ENCODE data around the gene SFN.
A peak's percentile ranks its signal among the peaks of the same experiment; 100 is the strongest.
"Not testable (repeated sequence)": the region's sequence is repeated elsewhere in the genome, so short reads cannot be mapped to it uniquely, and the experiment has no call there.

The SFN gene

DNA sequence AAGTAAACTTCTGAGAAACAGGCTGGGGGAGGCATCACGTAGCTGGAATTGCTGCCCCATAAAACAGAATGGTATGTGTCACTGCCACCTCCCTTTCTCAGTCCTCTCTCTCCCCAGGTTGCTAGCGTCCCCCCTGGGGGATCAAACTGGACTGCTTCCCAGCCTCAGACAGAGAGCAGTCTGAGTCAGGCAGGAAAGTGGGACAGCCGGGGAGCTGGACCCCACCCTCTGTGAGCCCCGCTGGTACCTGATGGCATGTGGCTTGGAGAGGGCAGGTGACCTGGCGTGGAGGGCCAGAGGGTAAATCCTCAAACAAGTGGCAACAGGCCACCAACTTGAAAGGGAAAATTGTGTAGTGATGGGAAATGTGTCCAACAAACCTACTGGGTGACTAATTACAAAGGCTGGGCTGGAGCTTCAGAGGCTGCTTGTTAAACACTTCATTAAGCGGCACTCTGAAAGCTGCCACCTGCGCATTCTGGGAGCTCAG is 1.0 kb upstream of the SFN start:
- Histone ChIP-seq H3K36me3 (ENCODE audit: control insufficient read depth in 5 of 5, insufficient read depth in 5 of 5, low read length in 5 of 5) (peaks cover 0 to 17% (median 9%) of the 10 kb centered on the region in 5 donors), H3K27me3 (ENCODE audit: control insufficient read depth in 5 of 5, insufficient read depth in 4 of 5, low read length in 5 of 5) (no peaks in the 10 kb centered on the region), H3K27ac (ENCODE audit: low read depth, low read length) (no peak overlapping the region), H3K9ac (ENCODE audit: low read length in 5 of 5) (no peak overlapping the region), H3K4me3 (ENCODE audit: low read depth in 1 of 5, low read length in 5 of 5) (no peak overlapping the region), H3K9me3 (ENCODE audit: control insufficient read depth in 5 of 5, low read length in 5 of 5) (no peaks in the 10 kb centered on the region), H3K4me1 (ENCODE audit: control insufficient read depth in 5 of 5, insufficient read depth in 5 of 5, low read length in 5 of 5) (peaks cover 4 to 21% (median 13%) of the 10 kb centered on the region in 5 donors)

DNA sequence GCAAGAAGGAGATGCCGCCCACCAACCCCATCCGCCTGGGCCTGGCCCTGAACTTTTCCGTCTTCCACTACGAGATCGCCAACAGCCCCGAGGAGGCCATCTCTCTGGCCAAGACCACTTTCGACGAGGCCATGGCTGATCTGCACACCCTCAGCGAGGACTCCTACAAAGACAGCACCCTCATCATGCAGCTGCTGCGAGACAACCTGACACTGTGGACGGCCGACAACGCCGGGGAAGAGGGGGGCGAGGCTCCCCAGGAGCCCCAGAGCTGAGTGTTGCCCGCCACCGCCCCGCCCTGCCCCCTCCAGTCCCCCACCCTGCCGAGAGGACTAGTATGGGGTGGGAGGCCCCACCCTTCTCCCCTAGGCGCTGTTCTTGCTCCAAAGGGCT is 732 bp downstream of the SFN start:
- Histone ChIP-seq H3K4me1 (ENCODE audit: control insufficient read depth in 5 of 5, insufficient read depth in 5 of 5, low read length in 5 of 5) (peaks cover 4 to 21% (median 13%) of the 10 kb centered on the region in 5 donors), H3K4me3 (ENCODE audit: low read depth in 1 of 5, low read length in 5 of 5) (peak overlapping the region in 3 of 5 donors; percentile 77 to 85 (median 83)), H3K9me3 (ENCODE audit: control insufficient read depth in 5 of 5, low read length in 5 of 5) (no peaks in the 10 kb centered on the region), H3K9ac (ENCODE audit: low read length in 5 of 5) (no peak overlapping the region), H3K27ac (ENCODE audit: low read depth, low read length) (no peak overlapping the region), H3K27me3 (ENCODE audit: control insufficient read depth in 5 of 5, insufficient read depth in 4 of 5, low read length in 5 of 5) (no peaks in the 10 kb centered on the region), H3K36me3 (ENCODE audit: control insufficient read depth in 5 of 5, insufficient read depth in 5 of 5, low read length in 5 of 5) (no peaks in the 10 kb centered on the region)

DNA sequence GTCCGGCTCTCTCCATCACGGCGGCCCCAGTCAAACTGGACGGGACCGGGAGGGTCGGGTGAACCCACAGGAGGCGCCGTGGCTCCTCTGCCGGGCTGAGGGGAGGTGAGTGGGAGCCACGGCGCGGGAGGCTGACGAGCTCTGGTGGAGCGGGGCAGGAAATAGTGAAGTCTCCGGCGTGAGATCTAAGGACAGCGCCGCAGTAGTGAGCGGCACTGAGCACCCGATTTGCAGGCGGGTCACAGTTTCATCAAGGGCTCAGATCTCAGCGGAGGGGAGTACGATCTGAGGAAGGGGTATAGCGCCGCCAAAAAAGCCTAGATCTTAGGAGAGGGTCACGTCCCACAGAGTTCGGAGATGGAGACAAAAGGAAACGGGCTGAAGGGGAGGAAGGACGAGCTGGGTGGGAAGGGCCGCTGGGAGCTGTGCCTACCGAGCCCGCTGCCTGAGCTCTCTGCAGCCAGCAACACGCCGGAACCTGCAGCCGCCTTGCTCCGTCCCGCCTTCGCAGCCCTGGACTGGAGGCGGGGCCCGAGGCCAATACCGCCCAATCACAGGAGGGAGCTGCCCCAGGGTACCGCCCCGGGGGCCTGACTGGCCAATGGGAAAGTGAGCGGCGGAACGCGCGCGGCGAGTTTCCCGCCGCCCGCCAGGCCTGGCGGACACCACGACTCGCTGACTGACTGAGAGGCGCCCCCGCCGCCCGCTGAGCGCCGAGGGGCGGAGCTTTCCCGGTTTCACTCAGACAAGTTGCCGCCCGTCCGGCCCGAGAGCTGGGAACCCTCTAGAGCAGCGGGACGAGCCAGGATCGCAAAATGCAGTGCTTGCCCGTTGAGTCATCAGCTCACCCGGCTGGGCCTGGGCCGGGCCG is 1.9 kb downstream of the SFN start:
- peak overlapping the region; percentile 84 to 99 (median 93) for H3K9ac ChIP-seq (ENCODE audit: low read length in 5 of 5)
- H3K36me3 ChIP-seq (ENCODE audit: control insufficient read depth in 5 of 5, insufficient read depth in 5 of 5, low read length in 5 of 5), result no peaks in the 10 kb centered on the region
- H3K27ac ChIP-seq (ENCODE audit: low read depth, low read length), result peak overlapping the region; percentile 94
- peak overlapping the region; percentile 73 to 88 (median 83) for H3K4me3 ChIP-seq (ENCODE audit: low read depth in 1 of 5, low read length in 5 of 5)
- H3K27me3 ChIP-seq (ENCODE audit: control insufficient read depth in 5 of 5, insufficient read depth in 4 of 5, low read length in 5 of 5), result no peaks in the 10 kb centered on the region
- H3K4me1 ChIP-seq (ENCODE audit: control insufficient read depth in 5 of 5, insufficient read depth in 5 of 5, low read length in 5 of 5), result peaks cover 4 to 21% (median 13%) of the 10 kb centered on the region in 5 donors
- H3K9me3 ChIP-seq (ENCODE audit: control insufficient read depth in 5 of 5, low read length in 5 of 5), result no peaks in the 10 kb centered on the region

DNA sequence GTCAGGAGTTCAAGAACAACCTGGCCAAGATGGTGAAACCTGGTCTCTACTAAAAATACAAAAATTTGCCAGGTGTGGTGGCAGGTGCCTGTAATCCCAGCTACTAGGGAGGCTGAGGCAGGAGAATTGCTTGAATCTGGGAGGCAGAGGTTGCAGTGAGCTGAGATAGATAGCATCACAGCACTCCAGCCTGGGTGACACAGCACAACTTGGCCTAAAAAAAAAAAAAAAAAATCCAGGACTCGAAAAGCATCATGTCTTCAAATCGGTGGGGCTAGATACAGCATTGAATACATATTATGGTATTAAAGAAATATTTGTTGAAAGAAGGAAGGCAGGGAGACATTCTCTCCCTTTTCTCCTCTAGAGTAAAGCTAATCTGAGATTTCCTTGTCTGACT is 10.1 kb downstream of the SFN start:
- not testable (repeated sequence) for H3K4me3 ChIP-seq (ENCODE audit: low read depth in 1 of 5, low read length in 5 of 5); H3K9ac ChIP-seq (ENCODE audit: low read length in 5 of 5); H3K27me3 ChIP-seq (ENCODE audit: control insufficient read depth in 5 of 5, insufficient read depth in 4 of 5, low read length in 5 of 5); H3K27ac ChIP-seq (ENCODE audit: low read depth, low read length); H3K9me3 ChIP-seq (ENCODE audit: control insufficient read depth in 5 of 5, low read length in 5 of 5); H3K4me1 ChIP-seq (ENCODE audit: control insufficient read depth in 5 of 5, insufficient read depth in 5 of 5, low read length in 5 of 5)
- H3K36me3 ChIP-seq (ENCODE audit: control insufficient read depth in 5 of 5, insufficient read depth in 5 of 5, low read length in 5 of 5), result peaks cover 0 to 17% (median 8%) of the 10 kb centered on the region in 5 donors

DNA sequence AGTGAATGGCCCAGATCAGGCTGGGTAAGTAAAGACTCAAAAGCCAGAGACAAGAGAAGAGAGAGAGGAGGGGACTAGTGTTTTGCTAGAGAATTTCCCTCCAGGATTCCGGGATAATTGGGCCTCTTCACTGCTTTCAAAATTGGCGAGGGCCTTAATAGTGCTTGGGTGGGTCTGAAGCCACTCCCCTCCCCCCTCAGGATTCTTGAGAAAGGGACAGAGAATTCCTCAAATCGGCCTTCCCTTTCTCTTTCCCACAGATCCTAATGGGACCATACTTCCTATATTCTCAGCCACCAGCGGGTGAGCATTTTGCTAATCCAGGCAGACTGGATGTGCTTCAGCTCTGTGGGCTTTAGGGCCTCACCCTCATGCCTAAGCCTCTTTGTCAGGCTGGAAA is 11.9 kb downstream of the SFN start:
- no peak overlapping the region for H3K9ac ChIP-seq (ENCODE audit: low read length in 5 of 5)
- H3K36me3 ChIP-seq (ENCODE audit: control insufficient read depth in 5 of 5, insufficient read depth in 5 of 5, low read length in 5 of 5), result peaks cover 0 to 33% (median 23%) of the 10 kb centered on the region in 5 donors
- H3K9me3 ChIP-seq (ENCODE audit: control insufficient read depth in 5 of 5, low read length in 5 of 5), result no peaks in the 10 kb centered on the region
- H3K27me3 ChIP-seq (ENCODE audit: control insufficient read depth in 5 of 5, insufficient read depth in 4 of 5, low read length in 5 of 5), result no peaks in the 10 kb centered on the region
- H3K4me3 ChIP-seq (ENCODE audit: low read depth in 1 of 5, low read length in 5 of 5), result no peak overlapping the region
- no peak overlapping the region for H3K27ac ChIP-seq (ENCODE audit: low read depth, low read length)
- peaks cover 0 to 4% (median 0%) of the 10 kb centered on the region in 5 donors for H3K4me1 ChIP-seq (ENCODE audit: control insufficient read depth in 5 of 5, insufficient read depth in 5 of 5, low read length in 5 of 5)

DNA sequence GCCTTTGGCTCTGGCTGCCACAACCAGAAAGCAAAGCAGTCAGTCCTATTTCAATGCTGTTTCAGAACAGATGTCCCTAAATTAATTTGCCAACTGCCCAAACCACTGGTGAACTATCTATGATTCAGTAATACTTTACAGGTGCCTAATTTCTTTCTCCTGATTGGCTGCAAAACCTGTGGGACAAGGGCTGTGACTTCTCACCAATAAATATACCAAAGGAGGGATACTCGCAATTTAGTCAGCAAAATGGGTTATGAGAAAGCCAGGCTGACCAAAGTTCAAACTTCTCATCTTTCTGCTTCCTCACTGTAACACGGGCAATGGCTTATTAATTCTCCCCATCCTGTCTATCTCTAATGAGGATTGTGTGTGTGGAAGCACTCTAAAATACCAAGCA is 14.4 kb downstream of the SFN start:
- Histone ChIP-seq H3K27me3 (ENCODE audit: control insufficient read depth in 5 of 5, insufficient read depth in 4 of 5, low read length in 5 of 5) (no peaks in the 10 kb centered on the region), H3K9ac (ENCODE audit: low read length in 5 of 5) (no peak overlapping the region), H3K4me1 (ENCODE audit: control insufficient read depth in 5 of 5, insufficient read depth in 5 of 5, low read length in 5 of 5) (peaks cover 0 to 4% (median 0%) of the 10 kb centered on the region in 5 donors), H3K9me3 (ENCODE audit: control insufficient read depth in 5 of 5, low read length in 5 of 5) (no peaks in the 10 kb centered on the region), H3K36me3 (ENCODE audit: control insufficient read depth in 5 of 5, insufficient read depth in 5 of 5, low read length in 5 of 5) (peaks cover 8 to 56% (median 43%) of the 10 kb centered on the region in 5 donors), H3K4me3 (ENCODE audit: low read depth in 1 of 5, low read length in 5 of 5) (no peak overlapping the region), H3K27ac (ENCODE audit: low read depth, low read length) (no peak overlapping the region)

DNA sequence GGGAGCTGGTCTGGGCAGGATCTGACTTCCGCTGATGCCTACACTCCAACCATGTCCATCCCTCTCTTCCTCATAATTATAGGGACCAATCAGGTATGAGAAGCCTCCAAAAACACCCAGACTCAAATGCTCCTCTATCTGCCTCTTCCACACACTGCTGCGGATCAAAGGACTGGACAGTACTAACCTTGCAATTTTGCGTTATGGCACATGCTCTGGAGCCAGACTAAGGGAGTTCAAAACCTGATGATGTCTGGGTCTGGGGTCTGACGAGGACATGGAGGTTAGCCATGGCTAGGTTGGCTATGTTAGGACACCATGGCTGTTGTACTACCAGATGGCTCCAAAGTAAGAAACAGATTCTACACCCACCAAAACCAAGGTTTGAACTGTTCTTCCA is 16.8 kb downstream of the SFN start:
- H3K9ac ChIP-seq (ENCODE audit: low read length in 5 of 5), result no peak overlapping the region
- no peak overlapping the region for H3K4me3 ChIP-seq (ENCODE audit: low read depth in 1 of 5, low read length in 5 of 5)
- H3K27ac ChIP-seq (ENCODE audit: low read depth, low read length), result no peak overlapping the region
- H3K9me3 ChIP-seq (ENCODE audit: control insufficient read depth in 5 of 5, low read length in 5 of 5), result no peaks in the 10 kb centered on the region
- no peaks in the 10 kb centered on the region for H3K27me3 ChIP-seq (ENCODE audit: control insufficient read depth in 5 of 5, insufficient read depth in 4 of 5, low read length in 5 of 5)
- peaks cover 0 to 4% (median 0%) of the 10 kb centered on the region in 5 donors for H3K4me1 ChIP-seq (ENCODE audit: control insufficient read depth in 5 of 5, insufficient read depth in 5 of 5, low read length in 5 of 5)
- peaks cover 15 to 75% (median 65%) of the 10 kb centered on the region in 5 donors for H3K36me3 ChIP-seq (ENCODE audit: control insufficient read depth in 5 of 5, insufficient read depth in 5 of 5, low read length in 5 of 5)

DNA sequence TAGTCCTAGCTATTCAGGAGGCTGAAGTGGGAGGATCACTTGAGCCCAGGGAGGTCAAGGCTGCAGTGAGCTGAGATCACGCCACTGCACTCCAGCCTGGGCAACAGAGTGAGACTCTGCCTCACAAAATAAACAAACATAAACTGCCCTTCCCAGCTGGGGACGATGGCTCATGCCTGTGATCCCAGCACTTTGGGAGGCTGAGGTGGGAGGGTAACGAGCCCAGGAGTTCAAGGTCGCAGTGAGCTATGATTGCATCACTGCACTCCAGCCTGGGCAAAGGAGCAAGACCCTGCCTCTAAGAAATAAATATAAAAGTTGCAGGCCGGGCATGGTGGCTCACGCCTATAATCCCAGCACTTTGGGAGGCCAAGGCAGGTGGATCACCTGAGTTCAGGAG is 18.7 kb downstream of the SFN start:
- H3K4me3 ChIP-seq (ENCODE audit: low read depth in 1 of 5, low read length in 5 of 5); H3K9ac ChIP-seq (ENCODE audit: low read length in 5 of 5); H3K9me3 ChIP-seq (ENCODE audit: control insufficient read depth in 5 of 5, low read length in 5 of 5); H3K4me1 ChIP-seq (ENCODE audit: control insufficient read depth in 5 of 5, insufficient read depth in 5 of 5, low read length in 5 of 5); H3K27me3 ChIP-seq (ENCODE audit: control insufficient read depth in 5 of 5, insufficient read depth in 4 of 5, low read length in 5 of 5); H3K27ac ChIP-seq (ENCODE audit: low read depth, low read length): not testable (repeated sequence)
- H3K36me3 ChIP-seq (ENCODE audit: control insufficient read depth in 5 of 5, insufficient read depth in 5 of 5, low read length in 5 of 5), result peaks cover 23 to 86% (median 78%) of the 10 kb centered on the region in 5 donors

DNA sequence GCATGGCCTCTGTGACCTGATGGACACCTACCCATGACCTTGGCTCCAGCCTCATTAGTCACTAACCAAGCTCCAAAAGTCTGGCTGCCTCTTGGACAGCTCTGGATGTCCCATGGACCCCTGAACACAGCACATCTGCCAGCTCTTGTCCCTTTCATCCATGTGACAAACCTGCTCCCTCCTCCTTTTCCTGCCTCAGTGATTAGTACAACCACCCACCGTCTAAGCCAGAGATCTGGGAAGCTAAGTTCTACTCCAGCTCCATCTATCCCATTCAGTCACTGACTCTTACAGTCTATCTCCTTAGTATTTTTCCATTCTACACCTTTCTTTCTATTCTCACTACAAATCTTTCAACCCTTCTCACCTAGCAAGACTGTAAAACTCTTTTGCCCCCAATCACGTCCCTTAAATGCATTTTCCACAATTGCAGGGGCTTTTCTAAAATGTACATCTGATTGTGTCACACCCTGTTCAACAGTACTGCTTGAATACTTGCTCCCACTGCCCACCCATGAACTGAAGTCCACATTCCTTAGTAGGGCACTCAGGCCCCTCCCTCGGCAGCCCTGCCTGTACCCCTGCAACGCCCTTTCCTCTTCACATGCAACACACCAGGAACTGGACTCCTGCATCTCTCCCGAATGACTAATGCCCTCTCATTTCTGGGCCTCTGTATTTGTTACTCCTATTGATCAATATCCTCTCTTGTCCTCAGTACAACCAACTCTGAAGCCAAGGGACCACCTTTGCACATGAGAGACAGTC is 19.9 kb downstream of the SFN start:
- Histone ChIP-seq H3K27ac (ENCODE audit: low read depth, low read length) (no peak overlapping the region), H3K36me3 (ENCODE audit: control insufficient read depth in 5 of 5, insufficient read depth in 5 of 5, low read length in 5 of 5) (peaks cover 23 to 87% (median 72%) of the 10 kb centered on the region in 5 donors), H3K9ac (ENCODE audit: low read length in 5 of 5) (no peak overlapping the region), H3K9me3 (ENCODE audit: control insufficient read depth in 5 of 5, low read length in 5 of 5) (no peaks in the 10 kb centered on the region), H3K27me3 (ENCODE audit: control insufficient read depth in 5 of 5, insufficient read depth in 4 of 5, low read length in 5 of 5) (no peaks in the 10 kb centered on the region), H3K4me1 (ENCODE audit: control insufficient read depth in 5 of 5, insufficient read depth in 5 of 5, low read length in 5 of 5) (peaks cover 0 to under 1% (median 0%) of the 10 kb centered on the region in 5 donors), H3K4me3 (ENCODE audit: low read depth in 1 of 5, low read length in 5 of 5) (no peak overlapping the region)

DNA sequence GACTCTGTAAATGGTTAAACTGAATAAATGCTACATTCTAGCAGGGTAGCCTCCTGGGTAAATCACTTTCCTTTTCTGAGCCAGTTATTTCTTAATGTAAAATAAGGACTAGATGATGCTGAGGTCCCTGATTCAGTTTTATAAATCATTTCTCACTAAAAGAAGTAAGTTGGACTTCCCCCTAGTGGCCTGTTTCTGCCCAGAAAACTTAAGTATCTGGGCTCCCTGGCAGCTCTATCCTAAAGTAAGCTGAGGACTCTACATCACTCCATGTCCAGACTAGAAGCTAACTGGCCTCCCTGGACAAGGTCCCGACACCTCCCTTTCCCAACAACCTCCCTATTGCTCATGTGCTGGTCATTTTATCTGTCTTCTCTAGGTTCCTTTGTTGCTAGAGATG is 24.2 kb downstream of the SFN start:
- no peak overlapping the region for H3K9ac ChIP-seq (ENCODE audit: low read length in 5 of 5)
- no peak overlapping the region for H3K4me3 ChIP-seq (ENCODE audit: low read depth in 1 of 5, low read length in 5 of 5)

More for the DNA sequence above, 24.2 kb downstream of the SFN start:
- peaks cover 0 to 22% (median 20%) of the 10 kb centered on the region in 5 donors for H3K4me1 ChIP-seq (ENCODE audit: control insufficient read depth in 5 of 5, insufficient read depth in 5 of 5, low read length in 5 of 5)
- H3K27ac ChIP-seq (ENCODE audit: low read depth, low read length), result no peak overlapping the region
- H3K9me3 ChIP-seq (ENCODE audit: control insufficient read depth in 5 of 5, low read length in 5 of 5), result no peaks in the 10 kb centered on the region
- H3K36me3 ChIP-seq (ENCODE audit: control insufficient read depth in 5 of 5, insufficient read depth in 5 of 5, low read length in 5 of 5), result peaks cover 15 to 64% (median 56%) of the 10 kb centered on the region in 5 donors
- H3K27me3 ChIP-seq (ENCODE audit: control insufficient read depth in 5 of 5, insufficient read depth in 4 of 5, low read length in 5 of 5), result no peaks in the 10 kb centered on the region
